GM12891 (cell line): ENCODE measurements around the gene HMGB1.

Experiments
- POLR2A ChIP-seq: IDR thresholded peaks from 2 replicates; pipeline ENCODE4 v1.6.1; 2011; ENCODE audit warnings: low read depth, low read length, control low read depth
- POLR2AphosphoS5 ChIP-seq: IDR thresholded peaks from 2 replicates; pipeline ENCODE4 v1.6.1; 2011; ENCODE audit warnings: low read depth, low read length, control low read depth

GRCh38 chr13:30466358-30466714, 600 bp upstream of the HMGB1 start:
- no peak for TF ChIP-seq POLR2A
- no peak for TF ChIP-seq POLR2AphosphoS5
